Immature natural killer cell (primary cell): ENCODE results near the gene SGCG. TPM values are rescaled to one million over a fixed set of nuclear protein-coding genes. Genes with fewer than 3 reads are reported as not detected.

Experiments used
- DNase-seq, 3 donors: peaks; one replicate each; pipeline ENCODE4 v3.0.0; 2022; ENCODE audit warnings: mixed read lengths in 1 of 3
- H3K27ac Mint-ChIP-seq, 6 donors: one replicate each; pipeline ENCODE4 v1.8.0; 2020; ENCODE audit warnings: mixed read lengths in 6 of 6, mild to moderate bottlenecking in 5 of 6, inconsistent platforms in 4 of 6, moderate library complexity in 3 of 6
- H3K27me3 Mint-ChIP-seq, 3 donors: one replicate each; pipeline ENCODE4 v1.8.0; 2020 to 2021; ENCODE audit warnings: low read depth in 3 of 3, mild to moderate bottlenecking in 3 of 3, mixed read lengths in 3 of 3, moderate library complexity in 3 of 3, inconsistent platforms in 1 of 3
- H3K36me3 Mint-ChIP-seq, 3 donors: one replicate each; pipeline ENCODE4 v1.8.0; 2020; ENCODE audit warnings: mixed read lengths in 3 of 3, inconsistent platforms in 2 of 3, mild to moderate bottlenecking in 2 of 3
- H3K4me1 Mint-ChIP-seq, 2 donors: one replicate each; pipeline ENCODE4 v1.8.0; 2020; ENCODE audit warnings: inconsistent platforms in 2 of 2, mild to moderate bottlenecking in 2 of 2, mixed read lengths in 2 of 2, moderate library complexity in 1 of 2
- H3K4me3 Mint-ChIP-seq, 5 donors: one replicate each; pipeline ENCODE4 v1.8.0; 2020; ENCODE audit warnings: mild to moderate bottlenecking in 5 of 5, mixed read lengths in 5 of 5, inconsistent platforms in 3 of 5, moderate library complexity in 3 of 5
- H3K9me3 Mint-ChIP-seq, 6 donors: one replicate each; pipeline ENCODE4 v1.8.0; 2020; ENCODE audit warnings: mild to moderate bottlenecking in 6 of 6, mixed read lengths in 6 of 6, inconsistent platforms in 4 of 6, moderate library complexity in 3 of 6
- polyA plus RNA-seq, 3 donors: library from polyadenylated mRNA; unstranded; fragments of 300-500 nt; fragmentation: Illumina TruSeq; gene quantifications; one replicate each; pipeline ENCODE4 v1.2.3, GENCODE V29; 2021

SGCG gene
- polyA plus RNA-seq, 3 donors from 2014 or later, result not detected

- DNase-seq, result no peak
- peaks cover 17 to 45% (median 22%) of the 10 kb centered on the region in 3 donors for H3K36me3 Mint-ChIP-seq
- no peaks in the 10 kb centered on the region for H3K9me3 Mint-ChIP-seq
Measured at GRCh38 chr13:23356368-23356767, 175.6 kb downstream of the SGCG start.

GRCh38 chr13:23357349-23357748, 176.6 kb downstream of the SGCG start:
- no peaks in the 10 kb centered on the region for H3K27me3 Mint-ChIP-seq
- peaks cover 17 to 45% (median 20%) of the 10 kb centered on the region in 3 donors for H3K36me3 Mint-ChIP-seq
- DNase-seq, result no peak
- no peak overlapping the region for H3K4me3 Mint-ChIP-seq
- H3K9me3 Mint-ChIP-seq, result no peaks in the 10 kb centered on the region
- H3K27ac Mint-ChIP-seq, result peak overlapping the region in 1 of 6 donors; percentile 53
- H3K4me1 Mint-ChIP-seq, result no peaks in the 10 kb centered on the region

More at GRCh38 chr13:23356368-23356767, 175.6 kb downstream of the SGCG start:
- no peak overlapping the region for H3K4me3 Mint-ChIP-seq
- no peaks in the 10 kb centered on the region for H3K4me1 Mint-ChIP-seq
- no peaks in the 10 kb centered on the region for H3K27me3 Mint-ChIP-seq
- no peak overlapping the region for H3K27ac Mint-ChIP-seq

- no peak overlapping the region for H3K4me3 Mint-ChIP-seq
- DNase-seq, result no peak
- H3K27ac Mint-ChIP-seq, result no peak overlapping the region
- H3K27me3 Mint-ChIP-seq, result no peaks in the 10 kb centered on the region
- H3K4me1 Mint-ChIP-seq, result no peaks in the 10 kb centered on the region
- peaks cover 20 to 47% (median 20%) of the 10 kb centered on the region in 3 donors for H3K36me3 Mint-ChIP-seq
- H3K9me3 Mint-ChIP-seq, result no peaks in the 10 kb centered on the region
Measured at GRCh38 chr13:23359882-23360281, 179.1 kb downstream of the SGCG start.

GRCh38 chr13:23365652-23366051, 184.9 kb downstream of the SGCG start:
- H3K4me3 Mint-ChIP-seq, result no peak overlapping the region
- H3K27me3 Mint-ChIP-seq, result no peaks in the 10 kb centered on the region
- DNase-seq, result no peak
- H3K4me1 Mint-ChIP-seq, result no peaks in the 10 kb centered on the region
- H3K9me3 Mint-ChIP-seq, result no peaks in the 10 kb centered on the region
- peaks cover 40 to 61% (median 43%) of the 10 kb centered on the region in 3 donors for H3K36me3 Mint-ChIP-seq
- no peak overlapping the region for H3K27ac Mint-ChIP-seq

GRCh38 chr13:23367907-23368306, 187.1 kb downstream of the SGCG start:
- H3K9me3 Mint-ChIP-seq, result no peaks in the 10 kb centered on the region
- H3K27ac Mint-ChIP-seq, result no peak overlapping the region
- no peaks in the 10 kb centered on the region for H3K27me3 Mint-ChIP-seq
- peaks cover 1 to 5% of the 10 kb centered on the region in 2 donors for H3K4me1 Mint-ChIP-seq
- no peak for DNase-seq
- H3K36me3 Mint-ChIP-seq, result peaks cover 40 to 56% (median 47%) of the 10 kb centered on the region in 3 donors
- H3K4me3 Mint-ChIP-seq, result no peak overlapping the region

DNA sequence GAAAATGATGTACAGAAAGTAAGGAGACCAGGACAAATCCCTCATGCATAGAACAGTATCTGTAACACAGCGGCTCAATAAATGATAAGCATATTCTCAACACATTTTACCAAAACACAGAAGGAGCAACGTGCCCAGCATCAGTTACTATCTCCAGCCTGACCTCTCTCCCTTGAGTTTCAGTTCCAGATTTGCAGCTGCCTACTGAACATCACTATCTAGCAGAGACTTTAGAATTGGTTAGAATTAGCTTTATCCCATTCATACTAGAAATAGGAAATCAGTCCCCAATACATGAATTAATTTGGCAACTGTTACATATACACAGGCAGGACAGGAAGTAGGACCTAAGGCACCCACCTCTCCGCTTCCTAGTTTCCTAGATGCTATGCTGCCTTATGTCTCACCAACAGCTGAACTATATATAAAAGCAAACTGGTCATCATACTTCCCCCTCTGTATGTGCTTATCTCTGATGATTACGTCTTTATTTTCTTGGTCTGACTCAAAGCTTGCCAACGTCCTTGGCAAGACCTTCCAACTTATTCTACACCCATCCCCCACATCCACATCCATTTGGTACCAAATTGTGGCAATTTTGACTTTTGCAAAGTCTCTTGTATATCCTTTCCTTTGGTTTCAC, 191.6 kb downstream of the SGCG start:
- Mint-ChIP-seq H3K4me1 (peaks cover 10 to 26% of the 10 kb centered on the region in 2 donors), H3K36me3 (peaks cover 15 to 20% (median 19%) of the 10 kb centered on the region in 3 donors), H3K9me3 (no peaks in the 10 kb centered on the region), H3K27me3 (peaks cover 0 to 2% (median 0%) of the 10 kb centered on the region in 3 donors), H3K4me3 (no peak overlapping the region), H3K27ac (no peak overlapping the region)
- DNase-seq, result no peak
